HG03064 (cell line): ENCODE results near the gene MMEL1.
A peak's percentile ranks its signal among the peaks of the same experiment; 100 is the strongest.

ENCODE experiments used
- ATAC-seq: cut with Tn5 transposase; IDR thresholded peaks from one replicate; pipeline ENCODE4 v1.9.1; 2021; ENCODE audit warnings: low read depth; ENCODE audit not compliant: unreplicated experiment

The MMEL1 gene

DNA sequence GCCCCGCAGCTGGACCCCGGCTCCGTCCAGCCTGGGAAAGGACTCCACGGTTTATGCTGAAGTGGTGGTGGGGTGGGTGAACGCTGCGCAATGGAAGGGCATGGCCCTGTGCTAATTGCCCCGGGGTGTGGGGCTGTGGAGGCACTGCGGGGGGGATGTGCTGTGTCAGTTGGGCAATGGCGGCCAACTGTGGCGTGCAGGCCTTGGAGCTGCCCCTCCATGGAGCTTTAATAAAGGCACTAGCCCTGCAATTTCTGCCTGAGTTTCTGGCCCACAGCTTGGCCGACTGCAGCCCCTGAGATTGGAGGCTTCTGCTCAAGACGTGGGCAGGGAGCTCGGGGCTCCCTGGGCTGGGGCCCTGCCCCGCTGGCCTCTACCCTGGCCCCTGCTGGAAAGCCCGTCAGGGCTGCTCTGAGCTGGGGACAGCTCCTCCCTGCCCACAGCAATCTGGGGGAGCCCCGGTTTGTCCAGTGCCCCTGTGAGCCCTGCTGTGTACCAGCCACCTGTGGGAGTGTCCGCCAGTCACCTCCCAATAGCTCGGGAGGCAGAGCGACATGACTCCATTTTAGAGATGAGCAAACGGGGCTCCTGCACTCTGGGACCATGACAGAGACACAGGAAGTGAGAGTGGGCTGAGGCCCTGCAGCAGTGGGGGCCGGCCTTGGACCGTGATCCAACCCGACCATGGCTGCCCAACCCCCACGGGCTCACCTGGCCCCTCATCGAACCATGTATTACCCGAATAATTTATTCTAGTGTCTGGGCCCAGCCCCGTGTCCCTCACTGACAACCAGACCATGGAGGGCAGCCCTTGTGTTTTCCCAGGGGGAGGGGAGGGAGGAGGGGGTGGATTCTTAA, 85.4 kb downstream of the MMEL1 start:
- ATAC-seq, result no peak

DNA sequence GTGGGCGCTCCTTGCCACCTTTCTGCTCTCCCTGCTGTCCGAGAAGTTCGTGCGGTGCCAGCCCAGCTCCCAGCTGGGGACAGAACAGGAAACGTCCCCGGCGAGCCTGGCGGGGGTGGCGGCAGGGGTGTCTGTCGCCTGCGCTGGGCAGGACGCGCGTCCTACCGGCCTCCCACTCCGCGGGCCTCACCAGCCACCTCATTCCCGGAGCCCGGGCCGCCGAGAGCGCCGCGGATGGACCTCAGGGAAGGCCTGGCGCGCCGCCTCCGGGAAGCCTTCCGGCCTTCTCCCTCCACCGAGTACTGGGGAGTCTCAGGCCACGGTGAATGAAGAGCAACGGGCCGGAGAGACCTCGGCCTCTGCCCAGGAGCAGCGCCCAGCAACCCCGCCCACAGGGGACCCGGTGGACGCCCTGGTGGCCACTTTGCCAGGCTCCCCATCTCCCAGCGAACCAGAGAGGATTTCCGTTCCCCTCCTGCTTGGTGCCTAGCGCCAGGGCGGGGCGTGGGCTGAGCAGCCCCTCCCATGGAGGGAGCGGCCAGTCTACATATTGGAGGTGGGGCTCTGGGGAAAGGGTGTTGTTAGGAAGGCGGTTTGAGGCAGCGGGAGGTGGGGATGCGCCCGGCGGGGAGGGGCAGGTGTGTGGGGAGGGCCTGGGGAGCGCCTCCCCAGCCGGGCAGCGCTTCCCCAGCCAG, 86.2 kb downstream of the MMEL1 start:
- ATAC-seq, result peak; percentile 28

DNA sequence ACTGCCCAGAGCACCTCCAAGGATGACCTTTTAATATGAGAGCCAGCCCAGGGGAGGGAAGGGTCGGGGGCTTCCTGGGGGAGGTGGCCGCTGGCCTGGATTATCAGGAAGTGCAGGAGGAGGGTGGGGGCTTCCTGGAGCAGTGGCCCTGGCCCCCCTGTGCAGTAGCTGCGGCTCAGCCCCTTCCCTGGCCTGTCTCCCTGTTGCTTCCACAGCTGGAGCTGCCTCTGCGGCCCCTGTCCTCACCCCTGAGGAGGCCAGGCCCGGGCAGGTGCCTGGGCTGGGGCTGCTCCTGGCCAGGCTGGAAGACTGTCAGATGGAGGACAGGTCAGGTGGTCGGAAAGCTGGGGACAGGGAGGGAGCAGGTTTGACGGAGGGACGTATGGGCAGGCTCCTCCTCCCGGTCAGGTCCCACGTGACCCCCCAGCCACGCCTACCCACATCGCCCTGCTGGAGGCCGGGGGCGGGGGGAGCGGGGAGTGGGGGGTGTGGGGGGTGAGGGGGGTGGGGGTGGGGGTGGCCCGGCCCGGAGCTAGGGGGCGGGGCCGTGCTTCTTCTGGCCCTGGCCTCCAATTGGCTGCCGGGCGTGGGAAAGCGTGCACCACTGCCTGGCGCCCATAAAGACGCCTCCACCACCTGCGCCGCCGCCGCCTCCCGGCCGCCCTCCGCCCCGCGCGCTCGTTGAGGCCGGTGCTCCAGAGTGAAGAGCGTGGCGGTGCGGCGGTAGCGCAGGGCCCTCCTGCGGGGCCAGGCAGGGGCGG, 86.9 kb downstream of the MMEL1 start:
- peak; percentile 24 for ATAC-seq

DNA sequence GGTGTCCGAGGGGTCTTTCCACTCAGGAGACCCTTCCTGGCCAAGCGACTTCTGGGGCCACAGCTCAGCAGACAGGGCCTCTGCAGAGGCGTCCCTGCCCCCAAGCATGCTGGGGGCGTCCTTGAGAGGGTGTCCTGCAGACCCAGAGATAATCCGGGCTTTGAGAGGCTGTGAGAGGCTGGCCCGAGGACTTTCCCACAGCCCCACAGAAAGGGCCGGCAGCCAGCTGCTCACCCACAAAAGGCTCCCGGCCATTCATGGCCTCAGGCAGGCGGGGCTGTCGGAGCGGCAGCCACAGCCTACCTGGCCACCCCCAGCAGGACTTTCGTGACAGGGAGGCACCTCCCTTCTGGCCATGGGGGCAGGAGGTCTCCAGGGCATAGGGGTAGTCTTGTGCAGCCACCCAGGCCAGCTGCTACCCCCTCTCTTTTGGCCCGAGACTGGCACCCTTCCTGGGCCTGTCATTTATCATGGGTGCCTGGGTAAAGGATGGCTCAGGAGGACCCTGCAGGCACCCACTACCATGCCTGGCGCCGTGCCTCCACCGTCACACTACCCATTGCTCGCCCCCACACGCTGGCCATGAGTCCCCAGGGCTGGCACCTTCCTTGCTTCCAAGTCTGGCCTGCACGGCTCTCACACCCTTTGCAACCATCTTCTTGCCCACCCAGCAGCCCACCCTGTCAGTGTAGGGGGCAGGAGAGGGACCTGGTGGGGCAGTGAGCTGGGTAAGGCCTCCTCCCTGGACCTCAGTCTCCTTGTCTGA, 87.8 kb downstream of the MMEL1 start:
- ATAC-seq, result no peak

DNA sequence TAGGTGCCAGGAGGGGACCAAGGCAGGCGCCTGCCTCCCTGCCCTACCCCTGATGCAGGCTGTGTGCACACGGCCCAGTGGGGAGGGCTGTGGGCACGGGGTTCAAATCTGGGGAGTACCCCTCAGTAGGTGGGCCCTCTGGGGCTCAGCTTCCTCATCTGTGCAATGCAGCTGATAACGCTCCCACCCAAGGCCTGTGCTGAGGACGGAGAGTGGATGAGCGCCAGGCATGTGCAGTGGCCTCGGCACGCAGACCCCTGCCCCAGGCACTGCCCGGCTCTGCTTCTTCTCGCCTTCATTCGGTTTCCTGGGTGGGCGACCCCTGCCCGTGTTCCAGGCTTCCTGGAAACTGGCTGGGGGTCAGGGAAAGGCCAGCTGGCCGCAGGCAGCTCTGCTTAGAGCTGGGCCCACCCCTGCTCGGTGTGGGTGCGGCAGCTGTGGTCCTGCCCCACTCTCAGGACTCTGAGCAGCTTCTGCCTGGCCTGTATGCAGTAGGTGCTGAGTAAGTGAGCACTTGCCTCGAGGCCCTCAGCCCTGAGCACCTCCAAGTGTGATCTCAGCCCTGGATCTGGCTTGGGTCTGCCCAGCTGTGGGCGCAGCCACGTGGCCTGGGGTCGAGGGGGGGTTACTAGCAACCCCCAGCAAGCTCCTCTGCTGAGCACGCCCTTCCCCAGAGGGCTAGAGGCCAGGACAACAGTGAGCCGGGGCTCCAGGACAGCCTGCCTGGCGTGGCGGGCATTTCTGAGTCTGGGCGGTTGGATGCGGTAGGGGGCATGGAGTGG, 88.5 kb downstream of the MMEL1 start:
- ATAC-seq, result no peak

DNA sequence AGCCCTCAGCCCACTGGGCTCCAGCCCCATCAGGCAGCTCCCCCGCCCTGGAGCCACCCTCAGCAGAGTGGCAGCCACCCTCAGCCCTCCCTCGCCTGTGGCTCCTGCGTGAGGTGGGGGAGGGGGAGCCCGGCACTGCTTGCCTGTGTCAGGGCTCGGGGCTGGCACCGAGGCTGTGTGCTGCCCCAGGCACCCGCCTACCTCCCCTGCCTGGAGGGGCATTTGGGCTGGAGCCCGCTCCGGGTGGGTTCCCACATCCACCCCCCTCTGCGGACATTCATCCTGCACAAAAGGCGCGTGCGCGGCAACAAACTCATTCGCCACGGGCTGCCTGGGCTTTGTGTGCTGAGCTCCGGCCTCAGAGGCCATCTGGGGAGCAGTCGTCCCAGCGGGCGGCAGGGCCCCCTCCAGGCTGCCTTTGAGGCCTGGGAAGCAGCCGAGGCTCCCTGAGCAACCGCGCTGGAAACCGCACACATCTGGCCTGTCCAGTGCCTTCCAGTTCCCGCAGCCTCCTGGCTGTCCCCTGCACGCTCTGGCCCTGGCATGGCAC, 89.2 kb downstream of the MMEL1 start:
- ATAC-seq, result no peak

DNA sequence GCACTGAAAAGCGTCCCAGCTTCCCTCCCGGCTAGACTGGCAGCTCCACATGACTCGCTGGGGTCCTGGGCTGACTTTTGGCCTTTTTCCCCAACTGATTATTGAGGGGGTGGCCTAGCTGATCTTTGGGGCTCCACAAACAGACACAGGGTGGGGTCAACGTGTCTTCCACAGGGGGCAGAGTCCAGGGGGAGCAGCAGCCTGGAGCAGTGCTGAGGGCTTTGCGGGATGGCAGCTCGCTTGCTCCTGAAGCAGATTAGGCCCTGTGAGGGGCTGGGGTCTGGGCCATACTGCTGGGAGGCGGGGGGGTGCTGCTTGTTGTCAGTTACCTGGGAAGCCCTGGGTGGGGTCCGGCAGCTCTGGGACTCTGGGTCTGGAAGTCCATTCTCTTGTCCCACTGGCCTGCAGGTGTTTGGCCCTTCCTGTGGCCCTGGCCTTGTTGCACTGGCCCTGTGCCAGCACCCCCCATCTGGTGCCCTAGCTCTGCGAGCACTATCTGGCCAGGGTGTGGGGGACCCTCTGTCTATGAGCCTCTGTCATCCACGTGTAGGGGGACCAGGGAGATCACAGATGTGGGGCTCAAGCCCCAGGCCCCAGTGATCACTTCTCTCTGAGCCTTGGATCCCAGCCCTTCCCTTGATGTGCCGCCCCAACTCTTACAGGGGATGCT, 90.4 kb downstream of the MMEL1 start:
- ATAC-seq, result no peak

DNA sequence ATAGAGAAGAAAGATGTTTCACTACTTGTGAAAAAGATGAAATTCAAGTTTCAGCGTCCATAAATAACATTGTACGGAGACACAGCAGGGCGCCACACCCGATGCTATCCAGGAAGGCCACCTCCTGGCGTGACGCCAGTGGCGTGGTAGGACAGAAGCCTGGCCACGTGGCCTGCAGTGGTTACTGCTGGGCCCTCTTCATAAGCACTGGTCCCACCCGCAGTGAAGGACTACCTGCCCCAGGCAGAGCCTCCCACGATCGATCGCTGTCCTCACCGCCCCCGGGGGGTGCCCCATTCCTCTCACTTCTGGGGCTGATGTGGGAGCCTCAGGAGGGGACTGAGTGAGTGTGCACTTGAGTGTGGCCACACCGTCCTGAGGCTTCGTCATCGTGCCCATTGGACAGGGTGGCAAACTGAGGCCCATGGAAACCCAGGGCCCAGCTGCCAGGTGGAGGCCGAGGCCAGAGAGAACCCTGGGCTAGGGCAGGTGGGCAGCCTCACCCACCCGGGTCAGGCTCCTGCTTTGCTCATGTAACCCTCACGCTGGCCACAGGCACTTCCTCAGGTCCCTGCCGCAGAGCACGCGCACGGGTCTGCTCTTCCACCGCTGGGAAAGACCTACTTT, 91.1 kb downstream of the MMEL1 start:
- ATAC-seq, result no peak

DNA sequence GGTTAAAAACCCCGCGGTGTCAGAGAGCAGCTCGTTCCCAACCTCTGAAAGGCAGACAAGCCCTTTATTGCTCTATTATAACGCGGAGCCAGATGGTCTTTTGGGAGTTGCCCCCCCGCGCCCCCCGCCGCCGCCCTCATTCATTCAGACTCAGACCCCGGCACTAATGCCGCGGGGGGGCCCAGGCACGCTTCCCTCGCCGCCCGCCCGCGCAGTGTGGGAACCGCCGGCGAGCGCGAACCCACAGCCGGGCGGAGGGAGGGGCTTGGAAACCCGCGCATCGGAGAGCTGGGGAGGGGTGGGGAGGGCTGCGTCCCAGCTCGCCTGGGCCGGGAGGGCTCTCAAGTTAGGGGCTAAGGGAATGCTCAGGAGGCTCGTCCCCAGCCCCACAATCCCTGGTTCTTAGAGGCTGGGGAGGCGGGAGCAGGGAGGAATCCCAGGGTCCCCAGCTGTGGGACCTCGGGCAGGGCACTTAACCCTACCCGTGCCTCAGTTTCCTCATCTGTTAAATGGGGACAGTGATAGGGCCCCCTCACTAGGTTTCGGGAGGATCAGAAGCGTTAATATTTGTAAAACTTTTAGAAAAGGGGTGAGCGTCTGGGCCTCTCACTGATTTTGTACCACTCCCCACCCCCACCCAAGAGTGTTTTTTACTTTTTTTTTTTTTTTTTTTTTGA, 91.9 kb downstream of the MMEL1 start:
- no peak for ATAC-seq
